Fibroblast of skin of left biceps (primary cell): ENCODE results near the gene MSH3.
"Not testable (repeated sequence)": the region's sequence is repeated elsewhere in the genome, so short reads cannot be mapped to it uniquely, and the experiment has no call there.

Experiments used
- DNase-seq, 2 experiments: peaks; one replicate each; pipeline ENCODE4 v3.0.0-alpha.2; 2013; ENCODE audit warnings: low read depth in 2 of 2

The MSH3 gene

GRCh38 chr5:80852331-80853245 is 198.1 kb downstream of the MSH3 start:
- no peak for DNase-seq

DNA sequence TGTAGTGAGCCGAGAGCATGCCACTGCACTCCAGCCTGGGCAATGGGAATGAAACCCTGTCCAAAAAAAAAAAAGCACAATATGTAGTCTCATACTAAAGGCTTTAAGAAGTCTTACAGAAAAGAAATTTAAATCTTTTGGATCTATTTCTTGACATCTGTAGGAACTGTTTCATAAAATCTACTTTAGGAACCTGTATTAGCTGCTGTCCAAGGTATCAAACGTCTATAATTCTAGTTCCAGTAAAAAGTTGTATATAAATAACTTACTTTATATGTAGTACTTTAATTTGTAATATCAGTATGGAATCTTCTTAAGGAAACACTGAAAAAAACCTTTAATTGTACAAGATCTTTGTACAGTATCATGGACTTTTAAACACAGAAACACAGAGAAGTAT is 199.0 kb downstream of the MSH3 start:
- DNase-seq: no peak

DNA sequence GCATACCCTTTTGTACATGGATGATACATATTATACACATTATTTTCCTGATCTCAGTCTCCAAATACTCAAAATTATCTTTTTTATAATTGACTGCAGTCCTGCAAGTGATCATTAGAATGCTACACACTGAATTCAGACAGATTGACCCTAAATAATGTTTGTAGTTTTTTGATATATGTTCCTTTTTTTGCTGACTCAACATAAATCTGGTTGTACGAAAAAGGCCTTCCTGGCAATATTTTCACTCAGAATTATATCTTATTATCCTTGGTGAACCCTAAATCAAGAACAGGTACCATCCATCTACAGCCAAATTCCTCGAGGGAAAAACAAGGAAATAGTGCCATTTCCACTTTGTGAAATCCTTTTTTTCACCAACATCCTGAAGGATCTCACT is 200.1 kb downstream of the MSH3 start:
- no peak for DNase-seq

DNA sequence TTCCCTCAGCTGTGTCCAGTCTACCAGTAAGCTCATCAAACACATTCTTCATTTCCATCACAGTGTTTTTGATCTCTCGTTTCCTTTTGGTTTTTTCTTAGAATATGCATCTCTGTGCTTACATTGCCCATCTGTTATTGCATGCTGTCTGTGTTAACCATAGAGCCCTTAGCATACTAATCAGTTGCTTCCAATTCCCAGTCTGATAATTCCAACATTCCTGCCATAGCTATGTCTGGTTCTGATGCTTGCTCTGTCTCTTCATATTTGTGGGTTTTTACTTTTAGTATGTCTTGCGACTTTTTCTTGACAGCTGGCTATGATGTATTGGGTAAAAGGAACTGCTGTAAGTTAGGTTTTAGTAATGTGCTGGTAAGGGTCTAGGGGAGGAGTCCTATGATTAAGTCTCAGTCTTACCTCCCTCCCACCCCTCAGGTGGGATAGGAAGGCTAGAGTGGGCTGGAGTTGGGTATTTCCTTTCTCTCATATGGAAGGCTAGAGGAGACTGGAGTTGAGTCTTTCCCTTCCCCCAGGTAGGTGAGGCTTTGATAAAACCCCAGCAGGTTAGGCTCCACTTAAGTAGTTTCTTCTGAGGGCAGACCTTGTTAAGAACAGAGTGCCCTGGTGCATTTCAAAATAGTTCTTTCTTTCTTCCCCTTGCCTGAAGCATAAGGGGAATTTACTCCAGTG is 206.6 kb downstream of the MSH3 start:
- peak; percentile 77 to 79 for DNase-seq

DNA sequence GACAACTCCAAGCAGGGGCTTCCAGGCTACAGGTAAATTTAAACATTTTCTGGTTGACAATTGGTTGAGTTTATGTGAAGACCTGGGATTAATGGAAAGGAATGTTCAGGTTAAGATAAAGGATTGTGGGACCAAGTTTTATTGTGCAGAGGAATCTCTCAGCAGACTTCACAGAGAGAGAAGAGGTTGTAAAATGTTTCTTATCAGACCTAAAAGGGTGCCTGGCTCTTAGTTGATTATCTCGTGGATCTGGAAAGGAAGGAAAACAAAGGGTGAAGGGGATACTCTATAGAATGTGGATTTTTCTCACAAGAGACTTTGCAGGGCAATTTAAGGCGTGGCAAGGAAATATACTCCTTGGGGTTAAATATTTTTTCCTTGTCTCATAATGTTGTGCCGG is 209.3 kb downstream of the MSH3 start:
- no peak for DNase-seq

GRCh38 chr5:80864109-80864508 is 209.7 kb downstream of the MSH3 start:
- no peak for DNase-seq

DNA sequence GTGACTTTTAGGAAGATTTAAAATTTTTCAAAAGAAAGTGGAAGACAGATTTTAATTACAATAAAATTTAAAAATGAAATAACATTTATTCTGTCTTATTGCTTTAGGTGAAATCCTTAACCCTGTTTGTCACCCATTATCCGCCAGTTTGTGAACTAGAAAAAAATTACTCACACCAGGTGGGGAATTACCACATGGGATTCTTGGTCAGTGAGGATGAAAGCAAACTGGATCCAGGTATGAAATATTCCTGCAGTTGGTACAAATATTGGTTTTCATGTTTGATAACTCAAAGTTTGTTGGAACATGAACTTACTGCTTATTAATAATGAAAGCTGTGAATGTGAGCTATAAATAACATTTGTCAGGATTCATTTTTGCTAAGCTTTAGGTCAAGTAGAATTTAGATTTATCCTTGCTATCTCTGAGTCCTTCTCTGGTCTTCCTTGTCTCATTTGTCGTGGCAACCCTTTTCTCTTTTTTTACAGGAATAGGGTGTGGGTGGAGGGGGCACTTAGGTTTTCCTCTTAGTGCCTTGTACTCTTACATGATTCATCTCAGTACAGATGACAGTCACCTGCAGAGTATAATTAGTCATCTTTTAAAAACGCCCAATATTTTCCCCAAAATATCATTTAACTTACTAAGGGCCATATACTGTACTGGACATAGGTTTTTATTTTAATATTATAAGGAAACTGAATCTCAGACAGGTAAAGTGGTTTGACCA is 210.4 kb downstream of the MSH3 start:
- DNase-seq: no peak

DNA sequence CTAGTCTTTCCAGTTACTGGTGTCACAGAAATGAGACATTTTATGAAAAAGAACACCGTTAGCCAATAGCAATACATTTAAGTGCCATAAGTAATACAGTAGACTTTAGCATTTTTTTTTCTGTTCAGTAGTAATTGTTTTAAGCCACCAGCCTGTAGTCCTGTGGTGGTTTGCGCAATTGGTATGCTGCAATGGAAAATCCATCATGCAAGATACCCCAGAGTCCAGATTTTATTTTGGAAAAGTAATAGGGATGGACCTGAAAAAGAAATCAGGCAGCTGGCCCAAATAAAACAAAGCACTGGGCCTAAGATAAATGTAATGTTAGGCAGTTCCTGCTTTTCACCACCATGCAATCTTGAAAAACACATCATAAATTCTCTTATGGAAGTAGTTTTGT is 211.1 kb downstream of the MSH3 start:
- DNase-seq: peak; percentile 30 to 46

DNA sequence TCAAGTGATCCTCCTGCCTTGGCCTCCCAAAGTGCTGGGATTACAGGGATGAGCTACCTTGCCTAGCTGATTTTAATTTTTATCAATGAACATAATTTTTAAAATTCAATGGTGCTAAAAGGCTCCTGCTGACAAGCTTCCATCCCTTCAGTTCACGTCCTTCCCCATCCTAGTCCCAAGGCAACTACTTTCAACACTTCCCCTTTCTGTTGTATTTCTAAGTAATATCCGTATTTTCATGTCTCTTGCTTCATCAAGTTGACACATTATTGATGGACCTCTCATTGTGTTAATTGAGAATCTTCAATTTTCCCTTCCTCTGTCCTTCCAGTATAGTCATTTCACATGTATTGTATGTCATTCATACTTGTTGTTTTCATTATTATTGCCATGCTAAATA is 211.9 kb downstream of the MSH3 start:
- no peak for DNase-seq

DNA sequence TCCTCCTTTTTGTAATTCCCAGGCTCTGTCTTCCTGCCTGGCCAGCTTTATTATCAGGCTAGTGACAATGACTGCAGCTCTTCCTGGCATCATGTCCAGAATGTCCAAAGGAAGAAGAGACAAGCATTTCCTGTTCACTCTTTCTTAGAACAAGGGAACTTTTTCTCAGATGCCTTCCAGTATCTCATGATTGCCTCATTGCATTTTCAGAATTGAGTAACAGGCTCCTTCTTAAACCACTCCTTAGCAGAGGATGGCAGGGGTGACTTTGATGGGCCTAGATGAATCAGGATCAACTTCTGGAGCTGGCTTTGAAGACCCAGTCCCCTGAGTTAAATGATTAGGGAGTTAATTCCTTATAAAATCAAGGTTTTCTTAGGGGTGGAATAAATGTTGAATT is 212.8 kb downstream of the MSH3 start:
- DNase-seq: no peak

- no peak for DNase-seq
Observed at GRCh38 chr5:80870442-80870841, 216.0 kb downstream of the MSH3 start.

- no peak for DNase-seq
Observed at GRCh38 chr5:80871541-80871961, 217.1 kb downstream of the MSH3 start.

DNA sequence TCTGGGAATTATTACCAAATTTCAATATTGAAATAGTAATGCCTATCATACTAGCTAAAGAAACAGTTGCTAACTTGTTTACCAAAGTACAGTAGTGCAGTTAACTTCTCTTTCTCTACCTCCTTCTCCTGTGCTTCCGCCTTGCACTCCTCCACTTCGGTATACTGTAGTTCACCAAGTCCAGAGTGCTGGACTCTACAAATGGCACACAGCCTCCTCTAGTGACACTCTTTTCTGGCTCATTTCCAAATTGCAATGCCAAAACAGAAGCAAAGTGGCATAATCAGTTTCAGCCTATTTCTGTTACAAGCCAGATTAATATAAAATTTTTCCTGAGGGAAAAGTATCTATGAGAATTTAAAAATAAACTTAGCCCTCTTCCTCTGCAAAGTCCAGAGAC is 219.7 kb downstream of the MSH3 start:
- no peak for DNase-seq

DNA sequence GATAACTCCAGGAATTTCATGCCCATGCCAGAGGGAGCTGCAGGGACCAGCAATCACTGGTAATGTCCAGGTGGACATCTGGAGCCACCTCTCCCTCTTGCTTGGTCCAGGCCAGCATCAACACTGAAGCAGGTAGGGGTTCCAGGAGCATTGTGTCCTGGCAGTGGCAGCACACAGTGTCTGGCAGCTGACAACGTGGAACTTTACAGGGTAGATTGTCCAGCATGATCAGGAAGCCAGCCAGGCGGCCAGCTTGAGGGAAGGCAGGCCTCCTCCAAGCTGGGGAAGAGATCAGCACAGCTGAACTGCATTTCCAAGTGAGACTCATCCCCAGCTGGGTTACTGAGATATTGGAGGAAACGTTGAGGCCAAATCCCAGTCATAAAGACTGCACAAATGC is 223.1 kb downstream of the MSH3 start:
- no peak for DNase-seq

DNA sequence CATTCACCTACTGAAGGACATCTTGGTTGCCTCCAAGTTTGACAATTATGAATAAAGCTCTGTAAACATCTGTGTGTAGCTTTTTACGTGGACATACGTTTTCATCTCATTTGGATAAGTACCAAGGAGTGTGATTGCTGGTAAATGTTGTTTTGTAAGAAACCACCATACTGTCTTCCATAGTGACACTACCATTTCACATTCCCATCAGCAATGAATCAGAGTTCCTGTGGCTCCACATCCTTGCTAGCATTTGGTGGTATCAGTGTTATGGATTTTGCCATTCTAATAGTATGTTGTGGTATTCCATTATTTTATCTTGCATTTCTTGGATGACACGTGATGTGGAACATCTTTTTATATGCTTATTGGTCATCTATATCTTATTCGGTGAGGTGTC is 227.3 kb downstream of the MSH3 start:
- DNase-seq: no peak

DNA sequence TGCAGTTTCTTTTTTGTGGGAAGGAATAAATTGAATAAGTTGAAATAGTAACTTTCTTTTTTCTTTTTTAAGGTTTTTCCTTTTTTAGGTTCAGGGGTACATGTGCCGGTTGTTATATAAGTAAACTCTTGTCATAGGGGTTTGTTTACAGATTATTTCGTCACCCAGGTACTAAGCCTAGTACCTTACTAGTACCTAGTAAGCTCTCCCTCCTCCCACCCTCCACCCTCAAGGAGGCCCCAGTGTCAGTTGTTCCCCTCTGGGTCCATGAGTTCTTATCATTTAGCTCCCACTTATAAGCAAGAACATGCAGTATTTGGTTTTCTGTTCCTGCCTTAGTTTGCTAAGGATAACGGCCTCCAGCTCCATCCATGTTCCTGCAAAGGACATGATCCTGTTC is 228.9 kb downstream of the MSH3 start:
- not testable (repeated sequence) for DNase-seq

- DNase-seq: no peak
Observed at GRCh38 chr5:80884086-80884813, 229.8 kb downstream of the MSH3 start.

- no peak for DNase-seq
Observed at GRCh38 chr5:80884929-80885328, 230.5 kb downstream of the MSH3 start.

- DNase-seq: no peak
Observed at GRCh38 chr5:80885396-80886000, 231.0 kb downstream of the MSH3 start.

DNA sequence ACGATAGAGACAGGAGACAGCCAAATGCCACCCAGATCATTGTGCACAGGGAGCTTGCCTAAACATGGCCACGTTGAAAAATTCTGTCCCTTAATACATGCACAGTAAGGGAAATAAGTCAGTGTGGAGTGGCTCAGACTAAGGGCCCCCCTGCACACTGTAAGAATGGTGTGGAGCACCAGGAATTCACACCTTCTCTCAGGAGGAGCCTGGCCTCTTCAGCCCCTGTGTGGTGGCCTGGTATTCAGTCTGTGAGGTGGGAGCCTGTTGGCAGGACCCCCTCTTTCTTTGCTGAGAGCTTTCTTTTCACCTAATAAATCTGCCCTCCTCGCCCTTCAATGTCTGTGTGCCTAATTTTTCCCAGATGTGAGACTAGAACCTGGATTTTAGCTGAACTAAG is 239.6 kb downstream of the MSH3 start:
- DNase-seq: no peak

DNA sequence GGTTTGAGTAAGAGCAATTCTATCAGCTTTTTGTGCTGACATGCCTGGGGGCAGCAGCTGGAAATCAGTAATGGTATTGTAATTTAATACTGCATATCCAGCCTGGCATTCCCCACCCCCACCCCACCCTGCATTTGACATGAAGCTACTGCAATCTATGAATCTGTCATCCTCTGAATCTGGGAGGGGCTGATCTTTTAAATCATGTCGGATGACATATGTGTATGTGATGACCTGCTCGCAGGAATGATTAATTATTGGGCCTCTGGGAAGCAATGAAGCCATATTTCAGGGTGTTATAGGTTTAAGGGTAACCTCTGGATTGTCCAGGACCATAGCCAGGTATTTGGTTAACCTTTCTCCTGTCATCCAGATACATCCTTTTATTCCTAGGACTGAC is 241.1 kb downstream of the MSH3 start:
- DNase-seq: no peak
